ENCODE measurements around the gene CNTN4.

- TF ChIP-seq CTCF (conservative IDR thresholded peaks at IDR 0.05; ENCODE audit: low read depth, low read length) (no peak), EZH2 (IDR thresholded peaks at IDR 0.05; ENCODE audit: borderline replicate concordance, low read depth, low read length, poor library complexity, severe bottlenecking) (no peak)
Measured at GRCh38 chr3:2158828-2159227, 60.2 kb downstream of the CNTN4 start.

Data from A673 (cell line).